HG03432 (cell line): Measurements from ENCODE around the gene CAPN12.
"Not testable (repeated sequence)": the region's sequence is repeated elsewhere in the genome, so short reads cannot be mapped to it uniquely, and the experiment has no call there.

Source experiments
- ATAC-seq: cut with Tn5 transposase; IDR thresholded peaks from one replicate; pipeline ENCODE4 v1.9.1; 2021; ENCODE audit warnings: mild to moderate bottlenecking, moderate library complexity; ENCODE audit not compliant: unreplicated experiment

CAPN12 gene

GRCh38 chr19:38771569-38771968 is 27.3 kb upstream of the CAPN12 start:
- ATAC-seq, result not testable (repeated sequence)

- ATAC-seq, result peak; percentile 53
Observed at GRCh38 chr19:38770949-38771275, 26.6 kb upstream of the CAPN12 start.

GRCh38 chr19:38770228-38770948 is 26.1 kb upstream of the CAPN12 start:
- peak; percentile 15 for ATAC-seq

GRCh38 chr19:38769635-38770211 is 25.4 kb upstream of the CAPN12 start:
- ATAC-seq, result peak; percentile 68

- ATAC-seq, result no peak
Observed at GRCh38 chr19:38766276-38767047, 22.2 kb upstream of the CAPN12 start.

GRCh38 chr19:38765214-38765613 is 20.9 kb upstream of the CAPN12 start:
- ATAC-seq, result no peak

GRCh38 chr19:38763795-38764220 is 19.5 kb upstream of the CAPN12 start:
- ATAC-seq, result no peak

- not testable (repeated sequence) for ATAC-seq
Observed at GRCh38 chr19:38761884-38762389, 17.7 kb upstream of the CAPN12 start.

- not testable (repeated sequence) for ATAC-seq
Observed at GRCh38 chr19:38760805-38761517, 16.7 kb upstream of the CAPN12 start.

GRCh38 chr19:38759590-38760003 is 15.3 kb upstream of the CAPN12 start:
- ATAC-seq, result no peak

GRCh38 chr19:38754196-38754595 is 9.9 kb upstream of the CAPN12 start:
- ATAC-seq, result not testable (repeated sequence)

- ATAC-seq, result not testable (repeated sequence)
Observed at GRCh38 chr19:38753783-38754182, 9.5 kb upstream of the CAPN12 start.

GRCh38 chr19:38745316-38745715 is 1.0 kb upstream of the CAPN12 start:
- ATAC-seq, result no peak

- no peak for ATAC-seq
Observed at GRCh38 chr19:38744874-38745273, 600 bp upstream of the CAPN12 start.

GRCh38 chr19:38743394-38744297 is 628 bp downstream of the CAPN12 start:
- ATAC-seq, result no peak

GRCh38 chr19:38742906-38743305 is 1.4 kb downstream of the CAPN12 start:
- no peak for ATAC-seq

- no peak for ATAC-seq
Observed at GRCh38 chr19:38742296-38742695, 2.0 kb downstream of the CAPN12 start.

GRCh38 chr19:38741670-38742069 is 2.6 kb downstream of the CAPN12 start:
- no peak for ATAC-seq

- ATAC-seq, result no peak
Observed at GRCh38 chr19:38740932-38741331, 3.3 kb downstream of the CAPN12 start.

- no peak for ATAC-seq
Observed at GRCh38 chr19:38740257-38740592, 4.0 kb downstream of the CAPN12 start.
